Measurements from ENCODE around the gene SYT14.

SYT14 gene

GRCh38 chr1:210200124-210200736, 262.2 kb downstream of the SYT14 start:
- DNase-seq (ENCODE audit: low read depth, low spot score), result no peak

GRCh38 chr1:210201681-210202080, 263.7 kb downstream of the SYT14 start:
- DNase-seq (ENCODE audit: low read depth, low spot score), result no peak

- no peak for DNase-seq (ENCODE audit: low read depth, low spot score)
These were observed 269.8 kb downstream of the SYT14 start for GRCh38 chr1:210207597-210208450.

- DNase-seq (ENCODE audit: low read depth, low spot score), result no peak
These were observed 275.3 kb downstream of the SYT14 start for GRCh38 chr1:210213335-210213734.

GRCh38 chr1:210214573-210215409, 276.8 kb downstream of the SYT14 start:
- DNase-seq (ENCODE audit: low read depth, low spot score), result peak; percentile 27

- no peak for DNase-seq (ENCODE audit: low read depth, low spot score)
These were observed 279.5 kb downstream of the SYT14 start for GRCh38 chr1:210217482-210217881.

- DNase-seq (ENCODE audit: low read depth, low spot score), result no peak
These were observed 280.0 kb downstream of the SYT14 start for GRCh38 chr1:210218047-210218446.
